ENCODE results near the gene NCAPH2.

NCAPH2 gene

GRCh38 chr22:50474710-50475651, 33.0 kb upstream of the NCAPH2 start, which contains the start of gene SBF1:
Gene SBF1, minus strand, starts transcription at chr22:50475035. Its CDS starts 195 bp downstream, at chr22:50474840.
- DNase-seq, result peak; percentile 25

- no peak for DNase-seq
These were observed 32.4 kb upstream of the NCAPH2 start for GRCh38 chr22:50475652-50476002.

- DNase-seq, result no peak
These were observed 31.2 kb upstream of the NCAPH2 start for GRCh38 chr22:50476868-50477267.

GRCh38 chr22:50477923-50478322, 30.1 kb upstream of the NCAPH2 start:
- no peak for DNase-seq

GRCh38 chr22:50479721-50480120, 28.3 kb upstream of the NCAPH2 start:
- no peak for DNase-seq

- no peak for DNase-seq
These were observed 27.0 kb upstream of the NCAPH2 start for GRCh38 chr22:50481045-50481439.

- no peak for DNase-seq
These were observed 26.5 kb upstream of the NCAPH2 start, which contains the start of gene ADM2 for GRCh38 chr22:50481440-50482106. Gene ADM2, plus strand, starts transcription at chr22:50481543. Its CDS starts 305 bp downstream, at chr22:50481848.

- no peak for DNase-seq
These were observed 25.6 kb upstream of the NCAPH2 start for GRCh38 chr22:50482107-50483074.

GRCh38 chr22:50483106-50483505, 24.9 kb upstream of the NCAPH2 start:
- no peak for DNase-seq

- DNase-seq, result no peak
These were observed 24.5 kb upstream of the NCAPH2 start for GRCh38 chr22:50483556-50483955.

GRCh38 chr22:50483977-50484853, 23.8 kb upstream of the NCAPH2 start:
- no peak for DNase-seq

GRCh38 chr22:50485221-50486131, 22.5 kb upstream of the NCAPH2 start:
- no peak for DNase-seq

- no peak for DNase-seq
These were observed 21.3 kb upstream of the NCAPH2 start, which contains the start of gene MIOX for GRCh38 chr22:50486561-50487289. Gene MIOX, plus strand, starts transcription at chr22:50486859. Its CDS starts 39 bp downstream, at chr22:50486898.

GRCh38 chr22:50487290-50488005, 20.6 kb upstream of the NCAPH2 start:
- DNase-seq, result no peak

GRCh38 chr22:50488006-50488677, 19.9 kb upstream of the NCAPH2 start:
- no peak for DNase-seq

- no peak for DNase-seq
These were observed 19.1 kb upstream of the NCAPH2 start for GRCh38 chr22:50488886-50489285.

GRCh38 chr22:50489363-50490243, 18.4 kb upstream of the NCAPH2 start:
- no peak for DNase-seq
